GM19193 (cell line): Measurements from ENCODE around the gene RAB33B.

ENCODE experiments used
- POLR2A ChIP-seq: IDR thresholded peaks from 4 replicates; pipeline ENCODE4 v1.6.1; 2011; ENCODE audit not compliant: insufficient read depth, insufficient read length; ENCODE audit errors: extremely low read depth

RAB33B gene

GRCh38 chr4:139454111-139455045 lies at the start of gene RAB33B:
RAB33B (plus strand) TSS chr4:139454121; CDS start chr4:139454196, 75 bp downstream.
- TF ChIP-seq POLR2A: no peak

- TF ChIP-seq POLR2A: no peak
Measured at GRCh38 chr4:139410312-139410711, 43.6 kb upstream of the RAB33B start.

- TF ChIP-seq POLR2A: no peak
Measured at GRCh38 chr4:139416073-139416673, 37.7 kb upstream of the RAB33B start.

- TF ChIP-seq POLR2A: no peak
Measured at GRCh38 chr4:139419388-139419914, 34.5 kb upstream of the RAB33B start.

GRCh38 chr4:139420652-139421051 lies 33.3 kb upstream of the RAB33B start:
- TF ChIP-seq POLR2A: no peak

GRCh38 chr4:139436122-139436521 lies 17.8 kb upstream of the RAB33B start:
- TF ChIP-seq POLR2A: no peak

- TF ChIP-seq POLR2A: no peak
Measured at GRCh38 chr4:139438141-139438540, 15.8 kb upstream of the RAB33B start.

GRCh38 chr4:139441029-139441428 lies 12.9 kb upstream of the RAB33B start:
- no peak for TF ChIP-seq POLR2A

- no peak for TF ChIP-seq POLR2A
Measured at GRCh38 chr4:139443661-139444060, 10.3 kb upstream of the RAB33B start.

GRCh38 chr4:139450586-139450985 lies 3.3 kb upstream of the RAB33B start:
- TF ChIP-seq POLR2A: no peak

- no peak for TF ChIP-seq POLR2A
Measured at GRCh38 chr4:139451997-139452396, 1.9 kb upstream of the RAB33B start.

- no peak for TF ChIP-seq POLR2A
Measured at GRCh38 chr4:139453041-139453370, 915 bp upstream of the RAB33B start.

- peak; percentile 89 for TF ChIP-seq POLR2A
Measured at GRCh38 chr4:139453371-139454110, 380 bp upstream of the RAB33B start.

- no peak for TF ChIP-seq POLR2A
Measured at GRCh38 chr4:139455126-139455538, 1.2 kb downstream of the RAB33B start.

GRCh38 chr4:139457318-139457717 lies 3.4 kb downstream of the RAB33B start:
- no peak for TF ChIP-seq POLR2A
